GM19035 (cell line): Measurements from ENCODE around the gene GRIN3B.

Experiments used
- ATAC-seq: cut with Tn5 transposase; IDR thresholded peaks from one replicate; pipeline ENCODE4 v1.9.1; 2021; ENCODE audit not compliant: unreplicated experiment

Gene GRIN3B

GRCh38 chr19:964116-964520 is 36.1 kb upstream of the GRIN3B start:
- ATAC-seq, result no peak

- no peak for ATAC-seq
Measured at GRCh38 chr19:964761-965694, 35.2 kb upstream of the GRIN3B start.

GRCh38 chr19:966485-967088 is 33.6 kb upstream of the GRIN3B start:
- no peak for ATAC-seq

GRCh38 chr19:970695-971094 is 29.5 kb upstream of the GRIN3B start:
- ATAC-seq, result no peak

- ATAC-seq, result no peak
Measured at GRCh38 chr19:971795-972194, 28.4 kb upstream of the GRIN3B start.

GRCh38 chr19:972281-972680 is 27.9 kb upstream of the GRIN3B start:
- no peak for ATAC-seq

- no peak for ATAC-seq
Measured at GRCh38 chr19:973726-974563, 26.3 kb upstream of the GRIN3B start.

- no peak for ATAC-seq
Measured at GRCh38 chr19:974564-975257, 25.5 kb upstream of the GRIN3B start.

GRCh38 chr19:976476-976875 is 23.7 kb upstream of the GRIN3B start:
- no peak for ATAC-seq

GRCh38 chr19:977058-977464 is 23.2 kb upstream of the GRIN3B start:
- no peak for ATAC-seq

- no peak for ATAC-seq
Measured at GRCh38 chr19:979318-979741, 20.9 kb upstream of the GRIN3B start.

- no peak for ATAC-seq
Measured at GRCh38 chr19:980133-980998, 19.9 kb upstream of the GRIN3B start.

GRCh38 chr19:982567-983170 is 17.6 kb upstream of the GRIN3B start:
- no peak for ATAC-seq

- ATAC-seq, result peak; percentile 88
Measured at GRCh38 chr19:984165-984967, 15.9 kb upstream of the GRIN3B start, which contains the start of gene WDR18. TSS of gene WDR18 (plus strand) at chr19:984345. CDS start at chr19:984354, 9 bp downstream.

- no peak for ATAC-seq
Measured at GRCh38 chr19:986083-986482, 14.1 kb upstream of the GRIN3B start.

GRCh38 chr19:988081-988480 is 12.1 kb upstream of the GRIN3B start:
- ATAC-seq, result no peak

- no peak for ATAC-seq
Measured at GRCh38 chr19:988510-988909, 11.7 kb upstream of the GRIN3B start.

GRCh38 chr19:989381-990081 is 10.7 kb upstream of the GRIN3B start:
- ATAC-seq, result no peak
